ENCODE results near the gene ZNF341. TPM values are rescaled to one million over a fixed set of nuclear protein-coding genes. Genes with fewer than 3 reads are reported as not detected.

The ZNF341 gene
- total and polyA plus RNA-seq, 9 of the 15 experiments (the other 6 are each of a cell fraction or from before 2014, with no cell fraction given), result 0.08 to 2.6 (median 1.0) TPM

- FAIRE-seq (no peak), DNase-seq (ENCODE audit: extremely low read depth in 1 of 4, low spot score in 3 of 4) (peak; percentile 88 to 94 (median 88)), ATAC-seq (peak; percentile 84)
- Histone ChIP-seq H3K4me3 (peak overlapping the region; percentile 25; the same call in 1 of the 2 replicates), H3K9me3 (replicated peaks; ENCODE audit: control insufficient read depth, insufficient read depth, low read depth, low read length) (no peaks in the 10 kb centered on the region), H3K79me2 (ENCODE audit: control insufficient read depth, insufficient read depth, low read length) (no peaks in the 10 kb centered on the region), H3K36me3 (ENCODE audit: control insufficient read depth, insufficient read depth, low read length) (peaks cover 31% of the 10 kb centered on the region; the same call in 2 of the 3 replicates), H3K27me3 (ENCODE audit: control insufficient read depth in 2 of 2, insufficient read depth in 2 of 2, low read length in 2 of 2) (no peaks in the 10 kb centered on the region), H3K4me2 (ENCODE audit: insufficient read depth, low read length) (peak overlapping the region; percentile 48), H4K20me1 (replicated peaks; ENCODE audit: control insufficient read depth, insufficient read depth, low read length) (no peaks in the 10 kb centered on the region), H3K27ac (ENCODE audit: extremely low read depth, low read depth, low read length) (peak overlapping the region; percentile 87), H3K4me1 (replicated peaks in 1 of 2; ENCODE audit: control insufficient read depth in 2 of 2, insufficient read depth in 2 of 2, low read length in 2 of 2) (peaks cover 19 to 27% of the 10 kb centered on the region in 2 experiments), H3K9ac (ENCODE audit: insufficient read depth in 1 of 2, low read depth in 2 of 2, low read length in 2 of 2) (peak overlapping the region in 1 of 2 experiments; percentile 72; a peak in 2 of 4 replicates), H3K9me1 (ENCODE audit: control insufficient read depth, insufficient read depth, low read length) (no peaks in the 10 kb centered on the region), H2AFZ (ENCODE audit: low read depth, low read length) (peak overlapping the region; percentile 57)
- intact Hi-C loops (cut with micrococcal nuclease) (loop anchor here (1.0 kb wide), 1 partner anchor 19 kb away; no protein-coding TSS in a partner anchor), in situ Hi-C loops (cut with MboI) (no loop called here)
- CTCF ChIA-PET (ENCODE audit: low intra/inter-chr PET ratio), result no interaction called here
- POLR2A ChIA-PET, result interaction anchor here (0.7 to 1.0 kb wide), 2 partner anchors 11 to 24 kb away, joined by 3 read pairs; partner anchors contain the start of gene PXMP4
- 0% methylated on average over 1 of the region's 2 CpGs for WGBS (ENCODE audit: insufficient coverage, low coverage, missing lambda C conversion rate)
- BruUV-seq (replicated peaks), result no TSS peak
- TF ChIP-seq FOS (IDR thresholded peaks at IDR 0.05; ENCODE audit: extremely low read depth, insufficient read length), result peak; percentile 49
- peak in 1 of 2 experiments; percentile 34; a peak in 1 of 4 replicates for TF ChIP-seq MAZ (CRISPR knock-in tag; conservative IDR thresholded peaks at IDR 0.05 in 1 of 2, IDR thresholded peaks at IDR 0.05 in 1 of 2)
- no peak for TF ChIP-seq ZNF253 (CRISPR knock-in tag; conservative IDR thresholded peaks at IDR 0.05)
- TF ChIP-seq KHSRP (IDR thresholded peaks at IDR 0.05), result no peak
- TF ChIP-seq SMARCE1 (IDR thresholded peaks at IDR 0.05), result peak; percentile 74
- no peak for TF ChIP-seq SREBF2 (CRISPR knock-in tag; IDR thresholded peaks at IDR 0.05)
- peak; percentile 91 for TF ChIP-seq JUND (IDR thresholded peaks at IDR 0.05; ENCODE audit: borderline replicate concordance, low read depth, low read length)
- peak; percentile 82; the same call in 2 of the 3 replicates for TF ChIP-seq JUND (tag; IDR thresholded peaks at IDR 0.05; ENCODE audit: borderline replicate concordance, low read depth, low read length)
- peak; percentile 79 for TF ChIP-seq JUN (IDR thresholded peaks at IDR 0.05; ENCODE audit: borderline replicate concordance, low read depth, low read length)
- no peak for TF ChIP-seq JUN (CRISPR knock-in tag; IDR thresholded peaks at IDR 0.05; ENCODE audit: borderline replicate concordance)
- TF ChIP-seq RNF2 (IDR thresholded peaks at IDR 0.05), result no peak
- TF ChIP-seq NR2C1 (IDR thresholded peaks at IDR 0.05), result no peak
- TF ChIP-seq NR2C1 (tag; IDR thresholded peaks at IDR 0.05), result peak; percentile 41; the same call in 1 of the 2 replicates
- TF ChIP-seq YBX1 (IDR thresholded peaks at IDR 0.05), result no peak
- no peak for TF ChIP-seq NFRKB (IDR thresholded peaks at IDR 0.05; ENCODE audit: low read depth)
- no peak for TF ChIP-seq ZNF239 (CRISPR knock-in tag; IDR thresholded peaks at IDR 0.05)
- TF ChIP-seq MIER1 (IDR thresholded peaks at IDR 0.05; ENCODE audit: low read depth), result no peak
- peak; percentile 24 for TF ChIP-seq BRD9 (IDR thresholded peaks at IDR 0.05; ENCODE audit: low read depth, partially characterized antibody)
- no peak for TF ChIP-seq ZNF644 (tag; IDR thresholded peaks at IDR 0.05; ENCODE audit: low read depth)
- no peak for TF ChIP-seq ZFP36 (IDR thresholded peaks at IDR 0.05; ENCODE audit: low read depth, low read length, partially characterized antibody)
- peak; percentile 62; the same call in 1 of the 2 replicates for TF ChIP-seq ARID1B (IDR thresholded peaks at IDR 0.05)
- no peak for TF ChIP-seq MAX (CRISPR knock-in tag; IDR thresholded peaks at IDR 0.05)
- no peak for TF ChIP-seq SRSF3 (IDR thresholded peaks at IDR 0.05; ENCODE audit: insufficient read depth, low read length)
- TF ChIP-seq HMGN3 (IDR thresholded peaks at IDR 0.05; ENCODE audit: borderline replicate concordance, extremely low read depth, insufficient read length, low read depth, low read length), result no peak
- TF ChIP-seq, protein P1, sequence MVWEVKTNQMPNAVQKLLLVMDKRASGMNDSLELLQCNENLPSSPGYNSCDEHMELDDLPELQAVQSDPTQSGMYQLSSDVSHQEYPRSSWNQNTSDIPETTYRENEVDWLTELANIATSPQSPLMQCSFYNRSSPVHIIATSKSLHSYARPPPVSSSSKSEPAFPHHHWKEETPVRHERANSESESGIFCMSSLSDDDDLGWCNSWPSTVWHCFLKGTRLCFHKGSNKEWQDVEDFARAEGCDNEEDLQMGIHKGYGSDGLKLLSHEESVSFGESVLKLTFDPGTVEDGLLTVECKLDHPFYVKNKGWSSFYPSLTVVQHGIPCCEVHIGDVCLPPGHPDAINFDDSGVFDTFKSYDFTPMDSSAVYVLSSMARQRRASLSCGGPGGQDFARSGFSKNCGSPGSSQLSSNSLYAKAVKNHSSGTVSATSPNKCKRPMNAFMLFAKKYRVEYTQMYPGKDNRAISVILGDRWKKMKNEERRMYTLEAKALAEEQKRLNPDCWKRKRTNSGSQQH (CRISPR knock-in tag; IDR thresholded peaks at IDR 0.05), result no peak
- peak; percentile 80 for TF ChIP-seq DPF2 (IDR thresholded peaks at IDR 0.05)
These were observed 22.4 kb upstream of the ZNF341 start for GRCh38 chr20:33709398-33709797.

Data from K562 (cell line).